ENCODE results near the gene DMAC2.
"Not testable (repeated sequence)": the region's sequence is repeated elsewhere in the genome, so short reads cannot be mapped to it uniquely, and the experiment has no call there.

The DMAC2 gene

GRCh38 chr19:41442473-41443355 lies 3.0 kb upstream of the DMAC2 start, which contains the start of gene ERICH4:
ERICH4 (plus strand) TSS chr19:41443156; CDS start chr19:41443170, 14 bp downstream.
- no peak for DNase-seq

- DNase-seq = no peak
These were observed 1.7 kb upstream of the DMAC2 start for GRCh38 chr19:41441321-41441945.

DNA sequence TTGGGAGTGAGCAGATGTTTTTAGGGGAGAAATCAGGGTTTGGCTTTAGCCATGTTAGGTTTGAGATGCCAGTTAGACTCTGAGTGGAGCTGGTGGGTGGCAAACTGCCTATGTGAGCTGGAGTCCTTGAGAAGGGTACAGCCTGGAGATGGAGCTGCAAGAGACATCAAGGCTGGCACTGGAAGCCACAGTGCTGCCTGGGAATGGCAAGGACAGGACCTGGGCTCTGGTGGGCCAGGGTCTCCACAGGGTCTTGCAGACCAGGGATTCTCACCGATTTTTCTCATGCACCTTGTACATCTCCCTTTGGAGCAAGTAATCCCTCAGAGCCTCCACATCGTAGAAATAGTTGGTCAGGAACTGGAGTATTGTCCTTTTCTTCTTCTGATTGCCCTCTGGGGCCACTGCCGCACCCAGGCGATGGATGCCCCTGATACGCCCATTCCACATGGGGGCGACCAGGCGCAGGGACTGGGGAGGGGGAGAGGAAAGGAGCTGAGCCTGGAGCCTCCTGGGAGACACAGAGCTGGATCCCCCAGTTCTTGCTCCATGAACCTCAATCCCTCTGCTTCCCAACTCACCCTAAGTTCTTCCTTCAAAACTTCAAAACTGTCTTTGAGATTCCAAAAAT lies 1.7 kb downstream of the DMAC2 start:
- no peak for DNase-seq

GRCh38 chr19:41436674-41436951 lies 3.1 kb downstream of the DMAC2 start:
- DNase-seq = no peak

GRCh38 chr19:41435936-41436673 lies 3.6 kb downstream of the DMAC2 start:
- DNase-seq = no peak

- not testable (repeated sequence) for DNase-seq
These were observed 4.3 kb downstream of the DMAC2 start for GRCh38 chr19:41435376-41435775.

DNA sequence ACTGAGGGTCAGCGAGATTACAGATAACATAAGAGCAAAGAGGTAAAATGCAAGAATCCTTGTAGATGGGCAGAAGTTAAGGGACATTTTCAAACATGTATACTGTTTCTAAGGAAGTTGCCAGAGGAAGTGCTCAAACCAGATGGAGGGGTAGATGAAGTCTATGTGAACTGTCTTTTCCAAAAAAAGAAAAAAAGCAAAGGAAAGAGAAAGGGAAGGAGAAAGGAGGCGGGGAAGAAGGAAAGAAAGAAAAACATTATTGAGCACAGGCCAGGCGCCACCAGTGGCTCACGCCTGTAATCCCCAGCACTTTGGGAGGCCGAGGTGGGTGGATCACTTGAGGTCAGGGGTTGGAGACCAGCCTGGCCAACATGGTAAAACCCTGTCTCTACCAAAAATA lies 5.3 kb downstream of the DMAC2 start:
- no peak for DNase-seq

DNA sequence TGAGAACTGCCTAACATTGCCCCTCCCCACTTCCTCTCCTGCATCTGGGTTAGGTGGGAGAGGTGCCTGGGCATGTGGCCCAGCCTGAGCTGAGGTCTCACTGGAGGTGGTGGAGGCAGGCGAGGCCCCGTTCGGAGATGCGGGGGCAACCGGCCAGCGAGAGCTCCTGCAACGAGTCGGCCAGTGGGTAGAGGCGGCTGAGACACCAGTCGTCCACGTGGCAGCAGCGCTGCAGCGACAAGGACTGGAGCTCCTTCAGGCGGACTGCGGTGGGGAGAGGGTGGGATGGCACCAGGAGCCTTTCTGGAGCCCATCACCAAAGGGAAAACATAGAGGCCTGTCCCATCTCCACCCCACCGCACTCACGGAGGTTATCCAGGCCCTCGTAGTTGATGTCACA lies 6.5 kb downstream of the DMAC2 start:
- DNase-seq = no peak

- no peak for DNase-seq
These were observed 8.0 kb downstream of the DMAC2 start for GRCh38 chr19:41431426-41432386.

GRCh38 chr19:41430922-41431321 lies 8.8 kb downstream of the DMAC2 start:
- no peak for DNase-seq

DNA sequence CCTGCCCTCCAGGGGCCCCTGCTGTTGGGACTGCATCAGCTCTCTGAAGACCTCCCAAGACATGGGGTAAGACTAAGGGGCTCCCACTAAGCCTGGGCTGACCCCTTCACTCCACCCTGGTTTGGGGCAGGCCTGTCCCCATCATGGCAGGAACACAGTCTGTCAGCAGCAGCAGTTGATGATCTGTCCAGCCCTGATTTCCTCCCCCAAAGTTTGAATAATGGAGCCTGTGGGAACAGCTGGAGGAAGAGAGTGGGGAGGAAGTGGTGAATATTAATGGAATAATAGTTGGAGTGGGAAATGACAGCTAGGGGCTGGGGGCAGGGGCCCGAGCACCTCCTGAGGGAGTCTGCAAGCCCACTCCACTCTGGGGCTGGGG lies 11.2 kb downstream of the DMAC2 start:
- DNase-seq = no peak

DNA sequence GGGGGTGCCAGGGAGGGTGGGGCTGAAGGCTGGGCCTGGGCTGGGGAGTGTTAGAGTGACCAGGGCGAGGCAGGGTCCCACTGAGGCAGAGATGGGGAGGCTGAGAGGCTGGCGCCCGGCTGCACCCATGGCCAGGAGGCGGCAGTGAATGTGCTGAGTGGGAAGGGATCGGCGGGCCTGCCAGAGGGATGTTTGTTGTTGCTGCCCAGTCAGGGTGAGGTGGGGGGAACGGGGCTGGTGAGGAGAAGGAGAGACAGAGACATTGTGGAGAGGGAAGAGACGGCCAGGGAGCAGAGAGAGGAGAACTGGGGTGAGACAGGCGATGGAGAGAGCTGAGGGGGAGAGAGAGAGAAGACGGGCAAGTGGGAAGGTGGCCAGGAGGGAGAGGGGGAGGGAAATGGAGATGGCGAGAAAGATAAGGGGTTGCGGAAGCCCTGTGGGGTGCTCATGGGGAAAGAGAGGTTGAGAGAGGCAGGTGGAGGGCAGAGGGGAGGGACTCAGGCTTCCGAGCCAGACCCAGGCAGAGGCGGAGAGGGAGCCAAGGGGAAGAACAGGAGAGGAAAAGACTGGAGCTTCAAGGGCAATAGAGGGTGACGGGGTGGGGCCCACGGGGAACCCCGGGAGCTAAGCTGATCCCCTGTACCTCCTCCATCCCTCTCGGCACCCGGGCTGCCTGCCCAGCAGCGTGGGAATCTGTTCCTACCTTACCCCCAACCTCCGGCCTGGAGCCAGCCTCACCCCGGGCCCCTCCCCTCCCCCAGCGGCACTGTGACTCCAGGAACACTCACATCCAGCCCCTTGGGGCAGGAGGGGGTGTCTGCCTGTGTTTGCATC lies 11.8 kb downstream of the DMAC2 start:
- DNase-seq = peak; percentile 84

DNA sequence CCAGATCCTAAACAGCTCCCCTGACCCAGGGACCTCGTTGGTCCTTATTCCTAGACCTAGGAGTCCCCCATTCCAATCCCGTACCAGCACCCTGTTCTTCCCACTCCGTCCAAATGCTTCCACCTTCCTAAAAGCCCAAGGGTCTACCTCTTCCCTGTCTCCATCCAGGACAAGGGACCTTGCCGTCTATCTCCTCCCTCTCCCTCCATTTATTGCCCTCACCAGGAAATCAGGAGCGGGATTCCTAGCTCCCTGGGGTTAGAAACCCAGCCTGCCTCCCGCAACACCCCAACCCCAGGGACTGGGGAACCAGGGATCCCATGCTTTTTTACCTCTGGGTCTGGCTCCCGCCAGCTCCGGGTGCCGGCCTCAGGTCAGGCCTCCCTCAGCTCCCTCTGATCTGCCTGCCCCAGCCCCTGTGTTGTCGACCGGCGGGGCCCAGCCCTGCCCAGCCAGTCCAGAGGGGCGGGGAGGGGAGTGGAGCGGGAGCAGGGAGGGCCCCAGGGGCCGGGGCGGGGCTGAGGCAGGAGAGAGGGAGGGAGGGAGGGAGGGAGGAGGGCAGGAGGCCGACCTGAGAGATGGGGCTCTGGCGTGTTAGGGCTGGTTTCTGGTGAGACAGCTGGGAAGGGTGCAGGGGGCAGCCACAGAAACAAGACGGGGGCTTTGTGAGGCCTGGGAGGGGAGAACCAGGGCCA lies 12.6 kb downstream of the DMAC2 start, which contains the start of gene B3GNT8:
Gene B3GNT8 (minus strand): TSS at position 423 of the 695 bp plus-strand sequence. CDS start 596 bp downstream, outside the sequence.
- DNase-seq = peak; percentile 83

- DNase-seq = no peak
These were observed 13.4 kb downstream of the DMAC2 start for GRCh38 chr19:41426116-41426841.

- no peak for DNase-seq
These were observed 14.3 kb downstream of the DMAC2 start for GRCh38 chr19:41425174-41426115.

- DNase-seq = no peak
These were observed 15.2 kb downstream of the DMAC2 start for GRCh38 chr19:41424335-41425173.

DNA sequence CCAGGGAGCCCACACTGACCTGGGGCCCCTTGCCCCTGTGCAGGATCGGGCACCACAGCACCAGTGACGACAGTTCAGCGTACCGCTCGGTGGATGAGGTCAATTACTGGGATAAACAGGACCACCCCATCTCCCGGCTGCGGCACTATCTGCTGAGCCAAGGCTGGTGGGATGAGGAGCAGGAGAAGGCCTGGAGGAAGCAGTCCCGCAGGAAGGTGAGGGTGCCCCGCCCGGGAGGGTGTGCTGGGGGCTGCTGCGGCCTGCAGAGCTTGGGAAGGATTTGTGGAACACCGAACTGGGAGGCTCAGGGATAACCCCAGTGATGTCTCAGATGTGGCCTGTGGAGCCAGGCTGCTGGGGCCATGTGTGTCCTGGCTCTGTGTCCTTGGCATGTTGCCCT lies 16.8 kb downstream of the DMAC2 start:
- no peak for DNase-seq

DNA sequence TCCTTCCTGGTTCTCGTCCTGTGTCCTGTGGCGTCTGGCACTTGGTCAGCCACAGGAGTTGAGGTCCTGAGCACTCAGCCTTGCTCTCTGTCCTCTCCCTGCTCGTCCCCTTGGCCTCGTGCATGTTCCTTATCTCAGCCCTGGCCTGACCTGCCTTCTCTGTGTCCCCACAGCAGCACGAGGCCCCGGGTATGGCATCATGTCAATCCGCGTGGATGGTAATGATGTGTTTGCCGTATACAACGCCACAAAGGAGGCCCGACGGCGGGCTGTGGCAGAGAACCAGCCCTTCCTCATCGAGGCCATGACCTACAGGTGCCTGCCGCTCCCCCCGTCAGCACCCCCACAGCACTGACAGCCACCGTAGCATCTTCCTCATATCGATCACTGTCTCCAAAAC lies 17.3 kb downstream of the DMAC2 start:
- DNase-seq = no peak

All from NCI-H1105 treated with DMSO at 0.1 percent for 48 hours (cell line).